ENCODE measurements around the gene TMEM86A. TPM values are rescaled to one million over a fixed set of nuclear protein-coding genes. Genes with fewer than 3 reads are reported as not detected.

TMEM86A gene
- total and polyA plus RNA-seq, 12 donors: 1.8 to 22.7 (median 8.3) TPM

- intact Hi-C loops (cut with DNase I): no loop called here
- no peaks in the 10 kb centered on the region for H3K4me1 ChIP-seq (replicated peaks in 1 of 2)
- H3K9me3 ChIP-seq (replicated peaks in 1 of 3): no peaks in the 10 kb centered on the region
- H3K27me3 ChIP-seq: no peaks in the 10 kb centered on the region
- no peak for TF ChIP-seq CTCF (IDR thresholded peaks at IDR 0.05)
- no peak for TF ChIP-seq POLR2A (IDR thresholded peaks at IDR 0.05)
- DNase-seq: no peak
- no peaks in the 10 kb centered on the region for H3K36me3 ChIP-seq (replicated peaks in 1 of 2)
- H3K4me3 ChIP-seq: no peak overlapping the region
- H3K27ac ChIP-seq: no peak overlapping the region
- WGBS, 4 donors: 75 to 89% (median 82%) methylated on average over 1 to 2 of the region's 2 CpGs
These were observed 32.9 kb downstream of the TMEM86A start for GRCh38 chr11:18731441-18731840.

GRCh38 chr11:18731949-18732821 lies 33.6 kb downstream of the TMEM86A start:
- H3K27me3 ChIP-seq: no peaks in the 10 kb centered on the region
- WGBS, 4 donors: 52 to 62% (median 55%) methylated on average over 11 of the region's 11 CpGs
- intact Hi-C loops (cut with DNase I): no loop called here
- peak; percentile 31 to 86 (median 63) for DNase-seq
- H3K9me3 ChIP-seq (replicated peaks in 1 of 3): no peaks in the 10 kb centered on the region
- H3K4me1 ChIP-seq (replicated peaks in 1 of 2): no peaks in the 10 kb centered on the region
- H3K4me3 ChIP-seq: no peak overlapping the region
- TF ChIP-seq POLR2A (IDR thresholded peaks at IDR 0.05) (no peak), CTCF (IDR thresholded peaks at IDR 0.05) (peak; percentile 85 to 98 (median 88))
- no peaks in the 10 kb centered on the region for H3K36me3 ChIP-seq (replicated peaks in 1 of 2)
- no peak overlapping the region for H3K27ac ChIP-seq

GRCh38 chr11:18733202-18733601 lies 34.6 kb downstream of the TMEM86A start:
- Histone ChIP-seq H3K4me1 (replicated peaks in 1 of 2) (no peaks in the 10 kb centered on the region), H3K27ac (no peak overlapping the region), H3K36me3 (replicated peaks in 1 of 2) (no peaks in the 10 kb centered on the region), H3K4me3 (no peak overlapping the region), H3K27me3 (no peaks in the 10 kb centered on the region), H3K9me3 (replicated peaks in 1 of 3) (no peaks in the 10 kb centered on the region)
- no peak for TF ChIP-seq POLR2A (IDR thresholded peaks at IDR 0.05)
- no peak for TF ChIP-seq CTCF (IDR thresholded peaks at IDR 0.05)
- no peak for DNase-seq
- whole genome bisulfite sequencing, 4 donors: 79 to 82% (median 81%) methylated on average over 14 to 16 of the region's 16 CpGs
- intact Hi-C loops (cut with DNase I): no loop called here

GRCh38 chr11:18736590-18737148 lies 38.1 kb downstream of the TMEM86A start:
- no peaks in the 10 kb centered on the region for H3K27me3 ChIP-seq
- no peaks in the 10 kb centered on the region for H3K9me3 ChIP-seq (replicated peaks in 1 of 3)
- no peaks in the 10 kb centered on the region for H3K36me3 ChIP-seq (replicated peaks in 1 of 2)
- no peak for DNase-seq
- H3K4me1 ChIP-seq (replicated peaks in 1 of 2): no peaks in the 10 kb centered on the region
- no peak overlapping the region for H3K27ac ChIP-seq
- intact Hi-C loops (cut with DNase I): no loop called here
- H3K4me3 ChIP-seq: no peak overlapping the region
- WGBS, 4 donors: 48 to 73% (median 61%) methylated on average over 7 to 10 of the region's 10 CpGs
- TF ChIP-seq POLR2A (IDR thresholded peaks at IDR 0.05): no peak
- TF ChIP-seq CTCF (IDR thresholded peaks at IDR 0.05): no peak
